HCEC 1CT (cell line): Measurements from ENCODE around the gene SENP2.
"Not testable (repeated sequence)": the region's sequence is repeated elsewhere in the genome, so short reads cannot be mapped to it uniquely, and the experiment has no call there.

Experiments
- DNase-seq: peaks from one replicate; pipeline ENCODE4 v3.0.0-alpha.2; 2017

SENP2 gene

GRCh38 chr3:185649414-185649813 lies 63.3 kb downstream of the SENP2 start:
- no peak for DNase-seq

DNA sequence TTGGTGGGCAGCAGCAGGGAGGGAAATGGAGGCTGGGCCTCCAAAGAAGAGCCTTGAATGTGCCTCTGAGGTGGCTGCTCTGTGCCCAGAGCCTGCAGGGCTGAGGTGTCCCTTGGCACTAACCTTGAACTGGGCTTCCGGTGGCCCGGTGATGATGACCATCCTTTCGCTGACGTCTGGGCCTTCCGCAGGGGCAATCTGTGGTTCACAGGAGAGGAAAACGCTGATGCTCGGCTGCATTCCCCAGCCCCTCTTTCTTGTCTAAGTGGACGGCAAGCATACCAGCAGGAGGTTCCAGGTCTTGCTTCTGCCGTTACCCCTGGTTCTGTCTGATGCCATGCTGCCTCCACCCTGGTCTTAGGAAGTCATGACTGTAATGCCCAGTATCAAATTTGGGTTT lies 65.9 kb downstream of the SENP2 start:
- DNase-seq: no peak

- no peak for DNase-seq
Measured at GRCh38 chr3:185653949-185654757, 68.1 kb downstream of the SENP2 start.

DNA sequence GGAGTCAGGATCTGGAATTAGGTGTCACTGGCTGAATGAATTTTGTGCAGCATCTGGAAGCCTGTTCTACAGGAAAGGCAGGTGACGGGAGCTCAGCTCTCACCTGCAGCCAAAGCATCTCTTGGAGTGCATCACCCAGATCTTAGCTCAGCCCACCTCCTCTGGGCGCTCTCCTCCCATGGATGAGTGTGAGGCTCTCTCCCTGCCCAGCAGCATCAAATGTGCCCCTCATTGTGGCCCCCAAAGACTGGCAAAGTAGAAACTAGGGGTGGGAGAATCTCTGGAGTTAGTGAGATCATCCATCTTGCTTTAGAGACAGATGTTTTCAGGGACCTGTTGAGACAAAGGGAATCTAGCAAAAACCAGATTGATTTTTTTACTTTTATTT lies 68.7 kb downstream of the SENP2 start:
- DNase-seq: no peak

GRCh38 chr3:185655426-185656320 lies 69.6 kb downstream of the SENP2 start:
- DNase-seq: no peak

DNA sequence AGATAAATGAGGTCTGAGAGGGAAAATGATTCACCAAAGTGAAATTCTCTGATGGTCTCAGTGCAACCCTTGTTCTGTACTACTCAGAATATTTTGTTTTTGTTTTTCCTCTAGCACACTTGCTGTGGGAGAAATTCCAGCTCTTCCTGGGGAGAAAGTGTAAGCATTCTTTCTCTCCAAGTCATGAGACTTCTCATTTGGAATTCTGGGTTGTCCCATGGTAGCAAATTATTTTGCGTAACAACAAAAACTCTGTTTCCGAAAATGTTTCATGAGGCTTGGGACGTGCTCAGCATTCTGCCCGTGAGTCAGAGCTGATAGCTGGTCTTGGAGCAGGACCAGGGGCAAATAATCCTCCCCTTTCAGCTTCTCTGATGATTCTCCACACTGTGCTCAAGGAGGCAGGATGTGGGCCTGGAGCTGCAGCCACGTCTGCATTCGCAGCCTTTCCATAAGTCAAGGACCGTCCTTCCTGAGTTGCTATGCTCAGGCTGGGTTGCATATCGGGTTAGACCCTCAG lies 70.3 kb downstream of the SENP2 start:
- peak; percentile 99 for DNase-seq

DNA sequence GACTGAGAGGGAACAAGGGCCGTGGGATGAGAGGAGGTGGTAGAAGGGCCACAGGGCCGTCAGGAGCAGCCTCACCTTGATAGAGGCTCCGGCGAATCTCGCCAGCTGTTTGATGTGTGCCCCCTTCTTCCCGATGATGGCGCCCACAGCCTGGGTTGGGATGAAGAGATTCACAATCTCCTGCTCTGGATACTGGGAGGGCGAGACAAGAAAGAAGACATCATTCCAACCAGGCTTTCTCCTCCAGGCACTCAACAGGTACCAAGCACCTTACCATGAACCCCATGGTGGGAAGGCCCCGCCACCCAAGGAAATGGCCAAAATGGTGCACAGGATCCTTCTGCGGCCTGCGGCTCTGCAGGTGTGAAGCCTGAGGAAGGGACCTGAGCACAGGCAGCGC lies 71.1 kb downstream of the SENP2 start:
- DNase-seq: no peak

- DNase-seq: no peak
Measured at GRCh38 chr3:185657691-185658503, 71.8 kb downstream of the SENP2 start.

GRCh38 chr3:185658504-185658912 lies 72.4 kb downstream of the SENP2 start:
- DNase-seq: peak; percentile 99

GRCh38 chr3:185658943-185659342 lies 72.8 kb downstream of the SENP2 start:
- no peak for DNase-seq

DNA sequence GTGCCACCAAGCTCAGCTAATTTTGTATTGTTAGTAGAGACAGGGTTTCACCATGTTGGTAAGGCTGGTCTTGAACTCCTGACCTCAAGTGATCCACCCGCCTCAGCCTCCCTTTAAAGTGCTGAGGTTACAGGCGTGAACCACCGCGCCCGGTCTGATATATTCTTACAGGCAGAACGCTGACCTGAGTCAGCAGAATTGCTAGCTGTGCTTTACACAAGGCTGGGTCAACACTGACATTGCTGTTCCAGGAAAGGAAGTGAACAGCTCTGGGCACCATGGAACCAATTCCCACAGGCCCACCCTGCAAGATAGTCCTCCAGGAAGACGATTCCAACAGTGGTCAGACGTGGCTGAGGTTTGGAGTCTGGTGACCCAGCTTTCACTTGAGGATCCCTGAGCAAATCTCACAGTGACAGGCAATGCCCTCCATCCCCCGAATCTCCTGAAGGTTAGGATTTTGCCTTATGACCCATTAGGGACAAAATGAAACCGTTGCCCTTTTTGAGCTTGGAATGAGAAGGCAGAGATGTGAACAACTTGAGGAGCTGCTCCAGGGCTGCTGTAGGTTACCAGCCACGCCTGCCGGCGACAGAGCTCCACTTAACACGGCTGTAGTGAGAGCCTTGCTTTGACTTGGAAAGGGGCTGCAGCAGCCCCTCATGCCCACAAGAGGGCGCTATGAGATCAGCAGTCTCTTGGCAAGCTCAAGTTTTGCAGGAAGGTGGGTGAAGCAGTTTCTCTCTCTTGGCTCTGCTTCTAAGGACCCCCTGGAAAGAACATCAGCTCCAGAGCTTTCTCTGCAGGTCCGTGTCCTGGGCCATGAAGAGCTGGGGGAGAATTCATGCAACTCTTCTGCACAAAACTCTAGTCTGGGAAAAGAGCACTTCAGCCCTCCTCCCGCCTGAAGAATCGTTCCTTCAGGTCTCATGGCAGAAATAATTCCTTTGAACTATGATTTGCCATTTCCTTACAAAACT lies 74.1 kb downstream of the SENP2 start:
- DNase-seq: peak; percentile 76

DNA sequence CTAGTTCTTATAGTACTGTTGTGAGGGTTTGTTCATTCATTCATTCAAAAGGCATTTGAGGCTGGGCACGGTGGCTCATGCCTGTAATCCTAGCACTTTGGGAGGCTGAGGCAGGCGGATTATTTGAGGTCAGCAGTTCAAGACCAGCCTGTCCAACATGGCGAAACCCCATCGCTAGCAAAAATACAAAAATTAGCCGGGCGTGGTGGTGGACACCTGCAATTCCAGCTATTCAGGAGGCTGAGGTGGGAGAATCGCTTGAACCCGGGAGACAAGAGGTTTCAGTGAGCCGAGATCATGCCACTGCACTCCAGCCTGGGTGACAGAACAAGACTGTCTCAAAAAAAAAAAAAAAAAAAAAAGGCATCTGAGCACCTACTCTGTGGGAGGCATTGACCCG lies 75.2 kb downstream of the SENP2 start:
- DNase-seq: not testable (repeated sequence)

- no peak for DNase-seq
Measured at GRCh38 chr3:185661772-185662171, 75.7 kb downstream of the SENP2 start.

- DNase-seq: no peak
Measured at GRCh38 chr3:185663929-185664328, 77.8 kb downstream of the SENP2 start.

DNA sequence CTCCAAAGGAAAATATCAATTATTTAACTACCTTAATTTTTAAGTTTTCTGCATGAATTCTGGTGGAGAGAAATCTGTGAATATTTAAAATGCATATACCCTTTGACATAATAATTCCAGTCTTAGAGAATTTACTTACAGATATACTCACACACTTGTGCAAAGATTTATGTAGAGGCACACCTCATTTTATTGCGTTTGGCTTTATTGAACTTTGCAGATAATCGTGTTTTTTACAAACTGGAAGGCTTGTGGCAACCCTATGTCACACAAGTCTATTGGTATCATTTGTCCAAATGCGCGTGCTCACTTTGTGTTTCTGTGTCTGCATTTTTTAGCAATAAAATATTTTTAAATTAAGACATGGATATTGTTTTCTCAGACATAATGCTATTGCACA lies 81.5 kb downstream of the SENP2 start:
- DNase-seq: no peak

DNA sequence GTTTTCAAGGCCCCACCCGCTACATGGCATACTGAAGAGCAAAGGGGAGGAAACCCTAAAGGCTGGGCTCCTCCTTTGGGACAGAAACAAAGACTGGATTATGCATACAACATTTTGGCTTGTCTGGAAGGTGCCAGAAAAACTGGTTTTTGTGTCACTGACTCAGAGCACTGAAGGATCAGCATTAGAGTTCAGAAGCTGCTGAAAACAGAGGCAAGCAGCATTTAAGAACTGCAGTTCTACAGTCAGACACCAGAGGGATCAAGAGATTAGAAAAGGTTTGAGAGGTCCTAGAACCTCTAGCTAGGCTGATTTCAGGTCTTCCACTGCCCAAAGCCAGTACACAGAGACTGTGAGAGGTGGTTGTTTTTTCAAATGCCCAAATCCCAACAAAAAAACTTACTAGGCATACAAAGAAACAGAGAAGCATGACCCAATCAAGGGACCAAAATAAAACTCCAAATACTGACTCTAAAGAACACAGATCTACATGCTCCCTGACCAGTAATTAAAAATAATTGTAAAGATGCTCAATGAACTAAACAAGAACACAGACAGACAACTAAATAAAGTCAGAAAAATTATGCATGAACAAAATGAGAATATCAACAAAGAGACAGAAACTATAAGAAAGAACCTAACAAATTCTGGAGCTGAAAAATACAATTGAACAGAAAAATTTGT lies 91.2 kb downstream of the SENP2 start:
- DNase-seq: peak; percentile 75

DNA sequence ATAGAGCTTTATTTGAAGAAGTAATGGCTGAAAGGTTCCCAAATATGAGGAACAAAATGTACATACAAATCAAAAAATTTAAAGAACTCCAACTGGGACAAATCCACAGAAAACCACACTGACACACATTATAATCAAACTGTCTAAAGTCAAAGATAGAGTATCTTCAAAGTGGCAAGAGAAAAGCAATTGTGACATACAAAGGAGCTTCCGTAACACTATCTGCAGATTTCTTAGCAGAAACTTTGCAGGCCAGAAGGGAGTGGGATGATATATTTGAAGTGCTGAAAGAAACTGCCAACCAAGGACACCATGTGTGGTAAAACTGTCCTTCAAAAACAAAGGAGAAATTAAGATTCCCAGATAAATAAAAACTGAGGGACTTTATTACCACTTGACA lies 91.9 kb downstream of the SENP2 start:
- DNase-seq: no peak

- no peak for DNase-seq
Measured at GRCh38 chr3:185680231-185680630, 94.1 kb downstream of the SENP2 start.
